Measurements from ENCODE around the gene MAPK4.

Gene MAPK4

GRCh38 chr18:50559752-50560680 is at the start of gene MAPK4:
Gene MAPK4, plus strand, starts transcription at chr18:50560087. Its CDS starts 103,872 bp downstream, at chr18:50663959.
- H3K4me3 ChIP-seq (ENCODE audit: low read depth, low read length): peak within 1 kb of the TSS; percentile 51
- peaks cover 24% of the 10 kb centered on the region for H3K4me1 ChIP-seq (ENCODE audit: control insufficient read depth, insufficient read depth, low read length)
- no peaks in the 10 kb centered on the region for H3K36me3 ChIP-seq (ENCODE audit: control insufficient read depth in 2 of 2, insufficient read depth in 1 of 2, low read length in 2 of 2)
- H3K9me3 ChIP-seq (ENCODE audit: control insufficient read depth, insufficient read depth, low read depth, low read length): no peaks in the 10 kb centered on the region
- POLR2A ChIA-PET: interaction anchor here (0.5 to 1.6 kb wide), 7 partner anchors 12 to 1385 kb away, joined by 3 to 6 read pairs (median 5); partner anchors contain the start of gene ME2
- CTCF ChIA-PET: interaction anchor here (0.5 to 1.8 kb wide), 5 partner anchors 8 to 453 kb away, joined by 3 to 8 read pairs (median 3); no protein-coding TSS in a partner anchor
- H3K27ac ChIP-seq (ENCODE audit: extremely low read depth, low read depth, low read length): peak within 1 kb of the TSS; percentile 83; the same call in 1 of the 2 replicates
- peak; percentile 82 for TF ChIP-seq ZFHX2 (tag by site-specific recombination; conservative IDR thresholded peaks at IDR 0.05)
- no peak for TF ChIP-seq ZNF239 (tag by site-specific recombination; IDR thresholded peaks at IDR 0.05)
- TF ChIP-seq IKZF3 (tag by site-specific recombination; IDR thresholded peaks at IDR 0.05): 0 out of 2 replicates have a peak, but pooled peaks have one; percentile 23
- TF ChIP-seq ZNF837 (tag by site-specific recombination; IDR thresholded peaks at IDR 0.05): no peak
- peak; percentile 62; the same call in 1 of the 2 replicates for TF ChIP-seq ZBTB20 (tag by site-specific recombination; IDR thresholded peaks at IDR 0.05)
- TF ChIP-seq SP3 (tag by site-specific recombination; IDR thresholded peaks at IDR 0.05): peak; percentile 22; the same call in 1 of the 2 replicates
- no peak for TF ChIP-seq KLF10 (tag by site-specific recombination; IDR thresholded peaks at IDR 0.05)
- TF ChIP-seq ZNF558 (tag by site-specific recombination; IDR thresholded peaks at IDR 0.05): no peak
- TF ChIP-seq KLF16 (tag by site-specific recombination; IDR thresholded peaks at IDR 0.05): 0 out of 2 replicates have a peak, but pooled peaks have one; percentile 16
- peak; percentile 64; the same call in 1 of the 2 replicates for TF ChIP-seq ZNF398 (tag by site-specific recombination; IDR thresholded peaks at IDR 0.05)
- peak; percentile 67 for TF ChIP-seq ZBTB26 (tag by site-specific recombination; optimal IDR thresholded peaks at IDR 0.05)
- TF ChIP-seq ZNF561 (tag by site-specific recombination; IDR thresholded peaks at IDR 0.05; ENCODE audit: borderline replicate concordance): 0 out of 2 replicates have a peak, but pooled peaks have one; percentile 40
- peak; percentile 89 for TF ChIP-seq GLIS1 (tag by site-specific recombination; IDR thresholded peaks at IDR 0.05)
- peak; percentile 71 for TF ChIP-seq ZNF423 (tag by site-specific recombination; IDR thresholded peaks at IDR 0.05)
- TF ChIP-seq ZSCAN30 (tag by site-specific recombination; IDR thresholded peaks at IDR 0.05): peak; percentile 94
- TF ChIP-seq ZNF18 (tag by site-specific recombination; IDR thresholded peaks at IDR 0.05): peak; percentile 79
- peak; percentile 13; the same call in 1 of the 2 replicates for TF ChIP-seq ZBTB6 (tag by site-specific recombination; IDR thresholded peaks at IDR 0.05)
- TF ChIP-seq KLF1 (tag by site-specific recombination; IDR thresholded peaks at IDR 0.05): peak; percentile 40; the same call in 1 of the 2 replicates
- 0 out of 2 replicates have a peak, but pooled peaks have one; percentile 28 for TF ChIP-seq ZFP37 (tag by site-specific recombination; IDR thresholded peaks at IDR 0.05)
- TF ChIP-seq ZNF600 (tag by site-specific recombination; IDR thresholded peaks at IDR 0.05): no peak
- no peak for TF ChIP-seq ZNF350 (tag by site-specific recombination; IDR thresholded peaks at IDR 0.05)
- TF ChIP-seq PATZ1 (tag by site-specific recombination; IDR thresholded peaks at IDR 0.05): peak; percentile 54; the same call in 1 of the 2 replicates
- TF ChIP-seq CTCF (tag by site-specific recombination; IDR thresholded peaks at IDR 0.05): peak; percentile 78
- no peak for TF ChIP-seq ZNF513 (tag by site-specific recombination; IDR thresholded peaks at IDR 0.05)
- TF ChIP-seq ZIC2 (tag by site-specific recombination; IDR thresholded peaks at IDR 0.05): peak; percentile 91

All from HEK293 (cell line).